H9 (cell line): ENCODE results near the gene ABHD8. TPM values are rescaled to one million over a fixed set of nuclear protein-coding genes. Genes with fewer than 3 reads are reported as not detected.

ENCODE experiments used
- DNase-seq: peaks from one replicate; pipeline ENCODE4 v3.0.0-alpha.2; 2017
- H2AFZ ChIP-seq: one replicate; pipeline ENCODE4 v1.6.1; 2013; ENCODE audit warnings: mild to moderate bottlenecking, low read length, control low read depth, moderate library complexity
- H2AK5ac ChIP-seq: 2 replicates; pipeline ENCODE4 v1.6.1; 2013; ENCODE audit warnings: low read length, control low read depth, mixed read lengths; ENCODE audit not compliant: insufficient read length
- H2BK120ac ChIP-seq: one replicate; pipeline ENCODE4 v1.6.1; 2013; ENCODE audit warnings: low read depth, mild to moderate bottlenecking, low read length, control low read depth, inconsistent platforms; ENCODE audit not compliant: poor library complexity, severe bottlenecking
- H2BK12ac ChIP-seq: 2 replicates; pipeline ENCODE4 v1.6.1; 2013; ENCODE audit warnings: low read length, control low read depth, mixed read lengths, low read depth; ENCODE audit not compliant: insufficient read length
- H2BK15ac ChIP-seq: 2 replicates; pipeline ENCODE4 v1.6.1; 2013; ENCODE audit warnings: low read depth, low read length, control low read depth
- H2BK20ac ChIP-seq: one replicate; pipeline ENCODE4 v1.6.1; 2013; ENCODE audit warnings: low read depth, mild to moderate bottlenecking, low read length, control low read depth, inconsistent platforms; ENCODE audit not compliant: poor library complexity, severe bottlenecking
- H2BK5ac ChIP-seq: 2 replicates; pipeline ENCODE4 v1.6.1; 2013; ENCODE audit warnings: low read length, control low read depth, mixed read lengths; ENCODE audit not compliant: insufficient read length
- H3K14ac ChIP-seq: 2 replicates; pipeline ENCODE4 v1.6.1; 2013; ENCODE audit warnings: low read length, control low read depth; ENCODE audit not compliant: insufficient read depth
- H3K18ac ChIP-seq: 2 replicates; pipeline ENCODE4 v1.6.1; 2013; ENCODE audit warnings: low read depth, mild to moderate bottlenecking, mixed read lengths, low read length, control low read depth; ENCODE audit not compliant: insufficient read length
- H3K23ac ChIP-seq: 2 replicates; pipeline ENCODE4 v1.6.1; 2013; ENCODE audit warnings: low read length, control low read depth, mixed read lengths, low read depth; ENCODE audit not compliant: insufficient read length
- H3K23me2 ChIP-seq: 2 replicates; pipeline ENCODE4 v1.6.1; 2013; ENCODE audit warnings: low read depth, mild to moderate bottlenecking, mixed read lengths, low read length, control low read depth; ENCODE audit not compliant: insufficient read length, poor library complexity, severe bottlenecking
- H3K27ac ChIP-seq: 2 replicates; pipeline ENCODE4 v1.5.1; 2013; ENCODE audit warnings: low read length, control low read depth, mixed read lengths, low read depth; ENCODE audit not compliant: insufficient read length
- H3K27me3 ChIP-seq: 2 replicates; pipeline ENCODE4 v1.6.1; 2013; ENCODE audit warnings: low read length, control low read depth, inconsistent platforms; ENCODE audit not compliant: insufficient read depth
- H3K4ac ChIP-seq: 2 replicates; pipeline ENCODE4 v1.6.1; 2013; ENCODE audit warnings: low read depth, mild to moderate bottlenecking, control low read depth, inconsistent platforms, low read length, moderate library complexity
- H3K4me1 ChIP-seq: 2 replicates; pipeline ENCODE4 v1.6.1; 2013; ENCODE audit warnings: low read length, control low read depth, inconsistent platforms; ENCODE audit not compliant: insufficient read depth
- H3K4me2 ChIP-seq: 2 replicates; pipeline ENCODE4 v1.6.1; 2013; ENCODE audit warnings: low read length, control low read depth, mixed read lengths; ENCODE audit not compliant: insufficient read length, insufficient read depth
- H3K56ac ChIP-seq: 2 replicates; pipeline ENCODE4 v1.6.1; 2013; ENCODE audit warnings: low read depth, mild to moderate bottlenecking, mixed read lengths, low read length, control low read depth; ENCODE audit not compliant: insufficient read length
- H3K79me1 ChIP-seq: 2 replicates; pipeline ENCODE4 v1.6.1; 2013; ENCODE audit warnings: low read depth, mild to moderate bottlenecking, moderate library complexity, low read length, control low read depth, inconsistent platforms; ENCODE audit not compliant: insufficient read depth, poor library complexity, severe bottlenecking
- H3K79me2 ChIP-seq: 2 replicates; pipeline ENCODE4 v1.6.1; 2013; ENCODE audit warnings: low read length, control low read depth, inconsistent platforms; ENCODE audit not compliant: insufficient read depth
- H3K9ac ChIP-seq: 2 replicates; pipeline ENCODE4 v1.6.1; 2013; ENCODE audit warnings: low read length, control low read depth, mixed read lengths; ENCODE audit not compliant: insufficient read length; ENCODE audit errors: extremely low read depth
- H3K9me3 ChIP-seq: one replicate; pipeline ENCODE4 v1.6.1; 2013; ENCODE audit warnings: low read depth, low read length, inconsistent platforms; ENCODE audit not compliant: control insufficient read depth
- H3T11ph ChIP-seq: one replicate; pipeline ENCODE4 v1.6.1; 2013; ENCODE audit warnings: mild to moderate bottlenecking, low read length, control low read depth, inconsistent platforms
- H4K20me1 ChIP-seq: one replicate; pipeline ENCODE4 v1.6.1; 2013; ENCODE audit not compliant: control insufficient read depth, insufficient read length, insufficient read depth
- H4K5ac ChIP-seq: 2 replicates; pipeline ENCODE4 v1.6.1; 2013; ENCODE audit warnings: low read depth, mild to moderate bottlenecking, mixed read lengths, low read length, control low read depth; ENCODE audit not compliant: insufficient read length
- H4K8ac ChIP-seq: replicated peaks from 2 replicates; pipeline ENCODE4 v1.6.1; 2013; ENCODE audit warnings: low read length, control low read depth, mixed read lengths, low read depth; ENCODE audit not compliant: insufficient read length
- H4K91ac ChIP-seq: 2 replicates; pipeline ENCODE4 v1.6.1; 2013; ENCODE audit warnings: low read depth, mild to moderate bottlenecking, moderate library complexity, mixed read lengths, low read length, control low read depth; ENCODE audit not compliant: insufficient read length
- H3K27ac Mint-ChIP-seq, 3 experiments: 2 replicates in 2 of 3; 3 replicates in 1 of 3; pipeline ENCODE4 v1.8.0; 2020 to 2021; ENCODE audit warnings: mixed read lengths in 3 of 3, mild to moderate bottlenecking in 1 of 3, moderate library complexity in 1 of 3
- H3K27me3 Mint-ChIP-seq: 2 replicates; pipeline ENCODE4 v1.8.0; 2021; ENCODE audit warnings: low read depth, mild to moderate bottlenecking, moderate library complexity, mixed read lengths
- H3K36me3 Mint-ChIP-seq, 3 experiments: 2 replicates in 2 of 3; 3 replicates in 1 of 3; pipeline ENCODE4 v1.8.0; 2020 to 2021; ENCODE audit warnings: low read depth in 3 of 3, mixed read lengths in 3 of 3; ENCODE audit not compliant: insufficient read depth in 1 of 3
- H3K4me1 Mint-ChIP-seq, 2 experiments: 2 replicates each; pipeline ENCODE4 v1.8.0; 2020; ENCODE audit warnings: mixed read lengths in 2 of 2
- H3K4me3 Mint-ChIP-seq, 2 experiments: 2 replicates in 1 of 2; 3 replicates in 1 of 2; pipeline ENCODE4 v1.8.0; 2020 to 2021; ENCODE audit warnings: mild to moderate bottlenecking in 2 of 2, mixed read lengths in 2 of 2, moderate library complexity in 1 of 2
- H3K9me3 Mint-ChIP-seq, 2 experiments: 2 replicates in 1 of 2; 3 replicates in 1 of 2; pipeline ENCODE4 v1.8.0; 2020; ENCODE audit warnings: mild to moderate bottlenecking in 2 of 2, mixed read lengths in 2 of 2, moderate library complexity in 1 of 2
- CTCF ChIP-seq: fragments of 200-600 bp; sonication (generic); conservative IDR thresholded peaks from 3 replicates; pipeline ENCODE4 v1.8.0; 2021; ENCODE audit warnings: antibody characterized with exemption, mild to moderate bottlenecking
- WGBS: extraction: QIAGEN DNeasy Blood & Tissue Kit; methylation state at CpG from one replicate; pipeline ENCODE4 v1.1.7; 2013; ENCODE audit warnings: missing lambda C conversion rate, low lambda C conversion rate, mixed read lengths; ENCODE audit not compliant: insufficient read length; ENCODE audit errors: extremely low coverage; 5-methylcytosine and 5-hydroxymethylcytosine counted together
- total RNA-seq: library from RNA; stranded (reverse); gene quantifications from 2 replicates; pipeline ENCODE4 v1.2.1, GENCODE V29; 2021

Gene ABHD8
- total RNA-seq, 1 experiment from 2014 or later: 11.7 TPM

DNA sequence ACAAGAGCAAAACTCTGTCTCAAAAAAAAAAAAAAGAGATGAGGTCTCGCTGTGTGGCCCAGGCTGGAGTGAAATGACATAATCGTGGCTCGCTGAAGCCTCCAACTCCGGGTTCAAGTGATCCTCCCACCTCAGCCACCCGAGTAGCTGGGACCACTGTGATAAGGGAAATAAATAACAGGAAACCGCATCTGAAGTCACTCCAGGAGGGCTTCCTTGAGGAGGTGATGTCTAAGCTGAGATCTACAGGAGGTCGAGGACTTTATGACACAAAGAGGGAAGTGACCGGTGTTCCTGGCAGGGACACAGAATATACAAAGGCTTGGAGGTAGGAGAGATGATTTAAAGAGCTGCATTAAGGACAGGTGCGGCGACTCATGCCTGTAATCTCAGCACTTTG is 48.6 kb downstream of the ABHD8 start:
- Histone ChIP-seq H2BK5ac (no peak overlapping the region), H2AK5ac (no peak overlapping the region), H2BK15ac (no peak overlapping the region), H3K14ac (no peak overlapping the region), H3K56ac (no peak overlapping the region), H3K9me3 (peaks cover 9% of the 10 kb centered on the region), H4K91ac (no peak overlapping the region), H3K4ac (no peak overlapping the region), H3K4me1 (no peaks in the 10 kb centered on the region), H2AFZ (no peak overlapping the region), H2BK20ac (no peak overlapping the region), H3T11ph (no peak overlapping the region), H3K4me2 (no peak overlapping the region), H3K27ac (no peak overlapping the region), H3K23me2 (no peaks in the 10 kb centered on the region), H3K9ac (no peak overlapping the region), H3K79me2 (no peaks in the 10 kb centered on the region), H3K79me1 (no peaks in the 10 kb centered on the region), H2BK120ac (no peak overlapping the region), H3K18ac (no peak overlapping the region), H2BK12ac (no peak overlapping the region), H3K27me3 (no peaks in the 10 kb centered on the region), H4K8ac (no peak overlapping the region), H4K5ac (no peak overlapping the region), H3K23ac (no peak overlapping the region), H4K20me1 (no peaks in the 10 kb centered on the region)
- 0 out of 5 replicates have a peak overlapping the region, but pooled peaks of 1 of the 2 experiments have one; percentile 2 for H3K4me3 Mint-ChIP-seq
- H3K4me1 Mint-ChIP-seq: no peaks in the 10 kb centered on the region; a peak in 2 of 4 replicates
- H3K36me3 Mint-ChIP-seq: peaks cover 0 to 22% (median 2%) of the 10 kb centered on the region in 3 experiments; a peak in 4 of 7 replicates
- no peak for TF ChIP-seq CTCF
- H3K27me3 Mint-ChIP-seq: no peaks in the 10 kb centered on the region
- H3K9me3 Mint-ChIP-seq: no peaks in the 10 kb centered on the region
- DNase-seq: no peak
- no CpG with 5 or more reads among the region's 10 CpGs for WGBS
- H3K27ac Mint-ChIP-seq: no peak overlapping the region
